DND-41 (cell line): ENCODE data around the gene MAPK10.

Source experiments
- EZH2 ChIP-seq: IDR thresholded peaks from 3 replicates; pipeline ENCODE4 v1.6.1; 2012; ENCODE audit warnings: borderline replicate concordance, low read depth, mild to moderate bottlenecking, moderate library complexity, low read length, inconsistent platforms; ENCODE audit not compliant: severe bottlenecking
- TF ChIP-seq, protein P1 (sequence below): IDR thresholded peaks from 2 replicates; pipeline ENCODE4 v1.5.1; 2012; ENCODE audit warnings: borderline replicate concordance, low read length, moderate library complexity, mild to moderate bottlenecking; ENCODE audit not compliant: poor library complexity, severe bottlenecking; ENCODE audit errors: extremely low read depth

DNA sequence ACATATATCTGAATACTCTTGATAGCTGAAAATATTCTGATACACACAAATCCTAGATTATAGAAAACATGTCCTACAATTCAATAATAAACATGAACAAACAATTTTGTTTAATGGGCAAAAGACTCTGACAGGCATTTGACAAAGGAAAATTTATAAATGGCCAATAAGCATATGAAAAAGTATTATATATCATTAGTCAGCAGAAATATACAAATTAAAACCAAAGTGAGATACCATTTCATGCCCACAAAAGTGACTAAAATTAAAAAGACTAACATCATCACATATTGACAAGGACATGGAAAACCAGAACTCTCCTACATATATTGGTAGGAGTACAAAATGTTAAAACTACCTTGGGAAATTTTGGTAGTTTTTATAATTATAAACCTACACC lies 2.7 kb upstream of the MAPK10 start:
- TF ChIP-seq, protein P1, sequence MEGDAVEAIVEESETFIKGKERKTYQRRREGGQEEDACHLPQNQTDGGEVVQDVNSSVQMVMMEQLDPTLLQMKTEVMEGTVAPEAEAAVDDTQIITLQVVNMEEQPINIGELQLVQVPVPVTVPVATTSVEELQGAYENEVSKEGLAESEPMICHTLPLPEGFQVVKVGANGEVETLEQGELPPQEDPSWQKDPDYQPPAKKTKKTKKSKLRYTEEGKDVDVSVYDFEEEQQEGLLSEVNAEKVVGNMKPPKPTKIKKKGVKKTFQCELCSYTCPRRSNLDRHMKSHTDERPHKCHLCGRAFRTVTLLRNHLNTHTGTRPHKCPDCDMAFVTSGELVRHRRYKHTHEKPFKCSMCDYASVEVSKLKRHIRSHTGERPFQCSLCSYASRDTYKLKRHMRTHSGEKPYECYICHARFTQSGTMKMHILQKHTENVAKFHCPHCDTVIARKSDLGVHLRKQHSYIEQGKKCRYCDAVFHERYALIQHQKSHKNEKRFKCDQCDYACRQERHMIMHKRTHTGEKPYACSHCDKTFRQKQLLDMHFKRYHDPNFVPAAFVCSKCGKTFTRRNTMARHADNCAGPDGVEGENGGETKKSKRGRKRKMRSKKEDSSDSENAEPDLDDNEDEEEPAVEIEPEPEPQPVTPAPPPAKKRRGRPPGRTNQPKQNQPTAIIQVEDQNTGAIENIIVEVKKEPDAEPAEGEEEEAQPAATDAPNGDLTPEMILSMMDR, result no peak
- TF ChIP-seq EZH2, result no peak
